Stimulated activated CD4-positive, alpha-beta T cell treated with anti-CD3 and anti-CD28 coated beads, Interleukin-12 subunit alpha, Interleukin-12 subunit beta, amount 100 ng/mL, for 24 hours (primary cell): ENCODE results near the gene COL24A1.
"Not testable (repeated sequence)": the region's sequence is repeated elsewhere in the genome, so short reads cannot be mapped to it uniquely, and the experiment has no call there.

Source experiments
- DNase-seq, 2 experiments: peaks; one replicate each; pipeline ENCODE4 v3.0.0-alpha.2; 2020; ENCODE audit warnings: low read depth in 2 of 2

The COL24A1 gene

GRCh38 chr1:86084998-86085397, 71.6 kb downstream of the COL24A1 start:
- DNase-seq: no peak

- no peak for DNase-seq
Measured at GRCh38 chr1:86082183-86082582, 74.4 kb downstream of the COL24A1 start.

- DNase-seq: not testable (repeated sequence)
Measured at GRCh38 chr1:86072474-86072873, 84.1 kb downstream of the COL24A1 start.

- DNase-seq: not testable (repeated sequence)
Measured at GRCh38 chr1:86071870-86072269, 84.7 kb downstream of the COL24A1 start.

DNA sequence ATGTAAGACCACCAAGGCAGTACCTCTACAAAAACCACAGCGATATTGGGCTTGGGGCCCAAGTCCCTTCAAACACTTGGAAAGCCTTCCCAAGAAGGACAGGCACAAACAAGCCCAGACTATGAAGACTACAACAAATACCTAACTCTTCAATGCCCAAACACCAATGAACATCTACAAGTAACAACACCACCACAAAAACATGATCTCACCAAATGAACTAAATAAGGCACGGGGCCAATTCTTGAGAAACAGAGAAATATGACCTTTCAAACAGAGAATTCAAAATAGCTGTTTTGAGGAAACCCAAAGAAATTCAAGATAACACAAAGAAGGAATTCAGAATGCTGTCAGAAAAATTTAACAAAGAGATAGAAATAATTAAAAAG, 86.8 kb downstream of the COL24A1 start:
- no peak for DNase-seq

- no peak for DNase-seq
Measured at GRCh38 chr1:86068841-86069756, 87.5 kb downstream of the COL24A1 start.

- DNase-seq: no peak
Measured at GRCh38 chr1:86068271-86068721, 88.3 kb downstream of the COL24A1 start.

DNA sequence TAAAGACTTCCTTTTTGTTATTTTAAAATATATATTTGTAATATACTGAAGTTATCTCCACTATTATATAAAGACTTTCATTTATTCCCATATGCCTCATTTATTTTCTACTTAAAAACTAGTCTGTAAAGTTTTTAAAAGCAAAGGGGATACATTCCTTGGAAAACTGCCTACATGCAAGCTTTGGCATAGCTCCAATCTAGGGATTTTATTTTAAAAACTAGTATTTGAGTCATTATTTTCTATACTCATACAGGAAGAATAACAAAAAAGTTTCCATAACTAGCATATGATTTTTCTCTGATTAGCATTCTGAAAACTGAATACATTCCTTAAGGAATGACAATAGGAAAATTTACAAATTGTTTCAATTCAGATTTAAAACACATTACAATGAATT, 88.9 kb downstream of the COL24A1 start:
- DNase-seq: no peak

DNA sequence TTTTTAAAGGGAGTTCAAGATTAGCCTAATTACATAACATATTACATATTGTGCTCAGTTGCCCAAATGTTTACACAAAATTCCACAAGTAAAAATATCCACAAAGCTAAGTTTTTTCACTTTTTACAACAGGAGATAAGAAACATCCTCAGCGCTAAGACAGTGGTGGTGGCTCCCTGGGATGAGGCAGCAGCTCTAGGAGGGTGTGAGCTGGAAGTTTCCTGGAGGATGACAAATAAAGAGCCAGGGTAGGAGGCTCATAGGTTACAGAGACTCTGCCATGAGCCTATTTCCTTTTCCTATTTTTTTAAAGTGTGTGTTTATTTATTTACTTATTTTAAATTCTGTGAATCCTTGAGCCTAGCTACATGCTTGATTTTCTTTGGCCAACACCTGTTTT, 91.7 kb downstream of the COL24A1 start:
- no peak for DNase-seq

DNA sequence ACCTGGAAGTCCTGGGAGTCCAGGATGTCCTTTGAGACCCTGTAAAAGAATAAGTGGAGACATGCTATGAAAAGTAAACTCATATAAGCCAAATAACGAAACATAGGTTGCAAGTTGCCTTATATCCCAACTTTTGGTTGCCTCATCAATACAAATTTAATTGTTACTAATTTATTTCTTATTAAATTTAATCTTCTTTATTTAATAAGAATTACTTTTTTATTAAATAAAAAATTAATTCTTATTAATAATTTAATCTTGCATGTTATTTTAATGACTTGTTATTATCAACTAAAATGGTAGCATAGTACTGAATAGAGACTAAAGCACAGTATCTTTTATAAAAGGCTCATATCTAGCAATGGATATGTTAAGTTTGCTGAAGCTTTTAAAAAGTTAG, 92.9 kb downstream of the COL24A1 start:
- DNase-seq: no peak

DNA sequence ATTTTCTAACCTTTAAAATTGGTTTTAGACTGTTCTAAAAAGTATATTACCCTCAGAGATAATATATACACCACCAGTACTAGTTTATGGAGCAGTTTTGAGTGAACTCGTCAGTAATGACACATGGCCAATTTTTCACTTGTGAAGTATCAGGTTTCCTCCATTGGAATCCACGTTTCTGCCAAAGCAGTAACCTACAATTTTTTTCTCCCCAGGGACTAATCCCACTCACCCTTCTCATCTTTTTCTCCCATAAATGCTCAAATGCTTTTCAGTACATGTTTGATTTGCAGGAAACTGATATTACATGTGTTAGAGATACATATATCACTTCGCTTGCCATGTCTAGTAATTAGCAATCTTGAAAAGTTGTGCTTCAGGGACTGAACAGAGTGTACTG, 94.1 kb downstream of the COL24A1 start:
- no peak for DNase-seq

GRCh38 chr1:86061551-86061990, 95.0 kb downstream of the COL24A1 start:
- DNase-seq: no peak

GRCh38 chr1:86054396-86054795, 102.2 kb downstream of the COL24A1 start:
- no peak for DNase-seq

DNA sequence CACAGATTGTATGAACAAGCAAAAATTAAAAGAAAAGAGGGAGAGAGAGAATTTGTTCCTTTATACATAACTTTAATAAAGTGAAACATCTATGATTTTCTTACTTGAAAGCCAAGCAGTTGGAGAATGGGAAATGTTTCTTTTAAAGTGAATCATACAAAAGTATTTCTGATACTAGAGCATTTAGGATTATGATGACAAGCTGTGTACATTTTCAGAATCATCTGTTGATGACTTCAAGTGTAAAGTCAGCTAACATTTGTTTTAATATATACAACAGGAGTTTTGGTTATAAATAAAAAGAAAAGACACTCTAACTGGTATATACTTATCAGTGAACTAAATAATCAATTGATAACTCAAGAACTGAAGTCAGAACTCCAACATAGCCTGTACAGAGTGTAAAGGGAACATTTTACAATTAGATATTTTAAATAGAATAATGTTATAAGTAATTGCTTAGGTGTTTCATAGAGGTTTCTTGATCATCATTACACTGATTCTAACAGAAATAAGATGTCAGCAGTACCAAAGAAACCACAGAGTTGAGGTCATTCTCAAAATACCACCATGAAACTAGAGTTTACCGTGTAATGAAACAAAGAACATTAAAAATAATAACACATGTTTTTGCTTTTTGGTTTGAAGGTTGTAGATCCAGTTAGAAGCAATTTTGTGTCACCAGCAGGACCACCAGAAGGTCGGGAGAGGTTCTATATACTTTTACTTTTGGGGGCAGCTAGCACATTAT, 103.4 kb downstream of the COL24A1 start:
- DNase-seq: no peak

GRCh38 chr1:86035101-86035500, 121.5 kb downstream of the COL24A1 start:
- DNase-seq: no peak

GRCh38 chr1:86030180-86030579, 126.4 kb downstream of the COL24A1 start:
- no peak for DNase-seq

- no peak for DNase-seq
Measured at GRCh38 chr1:86018283-86018923, 138.2 kb downstream of the COL24A1 start.

GRCh38 chr1:86016076-86016759, 140.4 kb downstream of the COL24A1 start:
- no peak for DNase-seq

- no peak for DNase-seq
Measured at GRCh38 chr1:86015375-86015774, 141.2 kb downstream of the COL24A1 start.

GRCh38 chr1:86000601-86001000, 156.0 kb downstream of the COL24A1 start:
- no peak for DNase-seq

- DNase-seq: no peak
Measured at GRCh38 chr1:85998105-85998855, 158.3 kb downstream of the COL24A1 start.
